ENCODE data around the gene KIF13A. TPM values are rescaled to one million over a fixed set of nuclear protein-coding genes. Genes with fewer than 3 reads are reported as not detected.

Gene KIF13A
- total RNA-seq (2021), result 48.6 and 52.2 TPM in 2 replicates
- Bru-seq, nascent RNA, result percentile 88 among the genes with signal in this experiment
- BruChase-seq, experiment 1, labeled RNA remaining after a 2-hour chase, result percentile 84 among the genes with signal in this experiment
- BruChase-seq, experiment 2, labeled RNA remaining after a 6-hour chase, result percentile 78 among the genes with signal in this experiment
- long read RNA-seq, partial matches to known transcripts, result 0 of 36 reads
- long read RNA-seq, other reads (novel, unspliced or antisense), result 33 of 36 reads

- H2AFZ ChIP-seq, result peak within 1 kb of the TSS; percentile 91
- H3K27ac ChIP-seq, result peak within 1 kb of the TSS; percentile 45
- H3F3A ChIP-seq (ENCODE audit: insufficient read depth, low read depth), result peaks cover 13% of the 10 kb centered on the region; the same call in 1 of the 2 replicates
- peak within 1 kb of the TSS; percentile 98 for H3K4me2 ChIP-seq
- POLR2A ChIA-PET (ENCODE audit: unreplicated experiment), result interaction anchor here (0.5 to 0.6 kb wide), 2 partner anchors 58 to 133 kb away, joined by 3 to 4 read pairs; no protein-coding TSS in a partner anchor
- H3K9me3 ChIP-seq (ENCODE audit: insufficient read depth, low read depth), result no peaks in the 10 kb centered on the region
- CTCF ChIA-PET, result interaction anchor here (0.6 to 1.3 kb wide), 6 partner anchors 55 to 387 kb away, joined by 3 to 9 read pairs (median 4); partner anchors contain the start of genes FAM8A1 and NHLRC1
- intact Hi-C loops (cut with micrococcal nuclease; ENCODE audit: unreplicated experiment), result loop anchor here (2.0 to 5.0 kb wide), 3 partner anchors 55 to 123 kb away; no protein-coding TSS in a partner anchor
- no peaks in the 10 kb centered on the region for H4K20me1 ChIP-seq (ENCODE audit: insufficient read depth)
- TF ChIP-seq EZH2 (IDR thresholded peaks at IDR 0.05; ENCODE audit: low read depth) (no peak), CTCF (conservative IDR thresholded peaks at IDR 0.05) (no peak)
- no peaks in the 10 kb centered on the region for H3K36me3 ChIP-seq (ENCODE audit: low read depth)
- H3K4me3 ChIP-seq, result peak within 1 kb of the TSS; percentile 98
- no peaks in the 10 kb centered on the region for H3K9me2 ChIP-seq (ENCODE audit: insufficient read depth)
- H3K79me2 ChIP-seq (ENCODE audit: low read depth), result peaks cover 53% of the 10 kb centered on the region
- peaks cover 55% of the 10 kb centered on the region for H3K4me1 ChIP-seq (replicated peaks; ENCODE audit: insufficient read depth)
- H3K27me3 ChIP-seq (ENCODE audit: insufficient read depth, low read depth), result no peaks in the 10 kb centered on the region
- BruUV-seq (replicated peaks), result no TSS peak
- no peak for DNase-seq
These were observed at the start of gene KIF13A for GRCh38 chr6:17987447-17987696. Gene KIF13A (minus strand): TSS chr6:17987635. CDS start chr6:17987463, 172 bp downstream.

GRCh38 chr6:18036781-18037180 is 49.3 kb upstream of the KIF13A start:
- intact Hi-C loops (cut with micrococcal nuclease; ENCODE audit: unreplicated experiment), result no loop called here
- TF ChIP-seq EZH2 (IDR thresholded peaks at IDR 0.05; ENCODE audit: low read depth) (no peak), CTCF (conservative IDR thresholded peaks at IDR 0.05) (no peak)
- CTCF ChIA-PET, result no interaction called here
- Histone ChIP-seq H3K27ac (no peak overlapping the region), H3K36me3 (ENCODE audit: low read depth) (no peaks in the 10 kb centered on the region), H3K27me3 (ENCODE audit: insufficient read depth, low read depth) (no peaks in the 10 kb centered on the region), H4K20me1 (ENCODE audit: insufficient read depth) (no peaks in the 10 kb centered on the region; the same call in 1 of the 2 replicates), H3K9me2 (ENCODE audit: insufficient read depth) (no peaks in the 10 kb centered on the region), H3K79me2 (ENCODE audit: low read depth) (no peaks in the 10 kb centered on the region), H3K4me1 (replicated peaks; ENCODE audit: insufficient read depth) (peaks cover 9% of the 10 kb centered on the region), H2AFZ (no peak overlapping the region), H3F3A (ENCODE audit: insufficient read depth, low read depth) (0 out of 2 replicates have a peak, but pooled peaks cover 5% of the 10 kb centered on the region), H3K4me3 (no peak overlapping the region), H3K9me3 (ENCODE audit: insufficient read depth, low read depth) (peaks cover 7% of the 10 kb centered on the region; the same call in 1 of the 2 replicates), H3K4me2 (no peak overlapping the region)
- POLR2A ChIA-PET (ENCODE audit: unreplicated experiment), result no interaction called here
- DNase-seq, result no peak
- BruUV-seq (replicated peaks), result no TSS peak

GRCh38 chr6:18035330-18035854 is 48.0 kb upstream of the KIF13A start:
- intact Hi-C loops (cut with micrococcal nuclease; ENCODE audit: unreplicated experiment), result no loop called here
- Histone ChIP-seq H3K36me3 (ENCODE audit: low read depth) (no peaks in the 10 kb centered on the region), H4K20me1 (ENCODE audit: insufficient read depth) (no peaks in the 10 kb centered on the region; the same call in 1 of the 2 replicates), H3K27ac (no peak overlapping the region), H3F3A (ENCODE audit: insufficient read depth, low read depth) (0 out of 2 replicates have a peak, but pooled peaks cover 5% of the 10 kb centered on the region), H3K79me2 (ENCODE audit: low read depth) (no peaks in the 10 kb centered on the region), H3K4me2 (no peak overlapping the region), H3K27me3 (ENCODE audit: insufficient read depth, low read depth) (no peaks in the 10 kb centered on the region), H3K9me3 (ENCODE audit: insufficient read depth, low read depth) (peaks cover 10% of the 10 kb centered on the region; the same call in 1 of the 2 replicates), H3K9me2 (ENCODE audit: insufficient read depth) (no peaks in the 10 kb centered on the region), H3K4me1 (replicated peaks; ENCODE audit: insufficient read depth) (peaks cover 9% of the 10 kb centered on the region), H2AFZ (no peak overlapping the region), H3K4me3 (no peak overlapping the region)
- ChIA-PET CTCF (no interaction called here), POLR2A (ENCODE audit: unreplicated experiment) (no interaction called here)
- no TSS peak for BruUV-seq (replicated peaks)
- no peak for DNase-seq
- TF ChIP-seq EZH2 (IDR thresholded peaks at IDR 0.05; ENCODE audit: low read depth) (no peak), CTCF (conservative IDR thresholded peaks at IDR 0.05) (no peak)
